ENCODE measurements around the gene TMIGD2. TPM values are rescaled to one million over a fixed set of nuclear protein-coding genes. Genes with fewer than 3 reads are reported as not detected.

Gene TMIGD2
- total and polyA plus RNA-seq, 2 donors (not counting 1 experiment from before 2014, with no cell fraction given) = not detected

- H3K27me3 ChIP-seq (ENCODE audit: control insufficient read depth, insufficient read depth, low read length) = peaks cover 19% of the 10 kb centered on the region
Observed at GRCh38 chr19:4279267-4279529, 23.0 kb downstream of the TMIGD2 start.

GRCh38 chr19:4278419-4279266 is 23.5 kb downstream of the TMIGD2 start, which contains the start of gene SHD:
Gene SHD, plus strand, starts transcription at chr19:4279266. Its CDS starts 798 bp downstream, at chr19:4280064.
- H3K4me1 ChIP-seq (ENCODE audit: control insufficient read depth, extremely low read depth, insufficient read depth, low read length) = no peaks in the 10 kb centered on the region
- peaks cover 19% of the 10 kb centered on the region for H3K27me3 ChIP-seq (ENCODE audit: control insufficient read depth, insufficient read depth, low read length)
- no peak within 1 kb of the TSS for H3K27ac ChIP-seq (ENCODE audit: insufficient read depth, low read length)
- DNase-seq (ENCODE audit: low read depth in 2 of 2) = no peak
- H4K20me1 ChIP-seq (ENCODE audit: control insufficient read depth, extremely low read depth, insufficient read depth, low read length) = no peaks in the 10 kb centered on the region
- no peaks in the 10 kb centered on the region for H3K9me3 ChIP-seq (ENCODE audit: control insufficient read depth, insufficient read depth, low read depth, low read length)
- no peak within 1 kb of the TSS for H2AFZ ChIP-seq (ENCODE audit: low read length)
- TF ChIP-seq CTCF (conservative IDR thresholded peaks at IDR 0.05 in 1 of 2, IDR thresholded peaks at IDR 0.05 in 1 of 2; ENCODE audit: low read depth in 1 of 2, low read length in 2 of 2) (no peak), EZH2 (IDR thresholded peaks at IDR 0.05; ENCODE audit: low read length, missing control alignments) (no peak)
- H3K79me2 ChIP-seq (ENCODE audit: control insufficient read depth, insufficient read depth, low read length) = no peaks in the 10 kb centered on the region
- H3K9ac ChIP-seq (ENCODE audit: insufficient read depth, low read length) = no peak within 1 kb of the TSS
- H3K36me3 ChIP-seq (ENCODE audit: control insufficient read depth, insufficient read depth, low read length) = no peaks in the 10 kb centered on the region
- H3K4me3 ChIP-seq (replicated peaks in 1 of 4; ENCODE audit: control extremely low read depth in 1 of 4, insufficient read depth in 1 of 4, low read depth in 3 of 4, low read length in 4 of 4) = no peak within 1 kb of the TSS
- H3K4me2 ChIP-seq (ENCODE audit: extremely low read depth, insufficient read depth, low read length) = no peak within 1 kb of the TSS

More at GRCh38 chr19:4279267-4279529, 23.0 kb downstream of the TMIGD2 start:
- Histone ChIP-seq H3K27ac (ENCODE audit: insufficient read depth, low read length) (no peak overlapping the region), H3K4me2 (ENCODE audit: extremely low read depth, insufficient read depth, low read length) (no peak overlapping the region), H3K9me3 (ENCODE audit: control insufficient read depth, insufficient read depth, low read depth, low read length) (no peaks in the 10 kb centered on the region), H4K20me1 (ENCODE audit: control insufficient read depth, extremely low read depth, insufficient read depth, low read length) (no peaks in the 10 kb centered on the region), H3K36me3 (ENCODE audit: control insufficient read depth, insufficient read depth, low read length) (no peaks in the 10 kb centered on the region), H3K4me1 (ENCODE audit: control insufficient read depth, extremely low read depth, insufficient read depth, low read length) (no peaks in the 10 kb centered on the region), H2AFZ (ENCODE audit: low read length) (no peak overlapping the region), H3K4me3 (replicated peaks in 1 of 4; ENCODE audit: control extremely low read depth in 1 of 4, insufficient read depth in 1 of 4, low read depth in 3 of 4, low read length in 4 of 4) (no peak overlapping the region), H3K9ac (ENCODE audit: insufficient read depth, low read length) (no peak overlapping the region), H3K79me2 (ENCODE audit: control insufficient read depth, insufficient read depth, low read length) (no peaks in the 10 kb centered on the region)
- no peak for DNase-seq (ENCODE audit: low read depth in 2 of 2)
- TF ChIP-seq EZH2 (IDR thresholded peaks at IDR 0.05; ENCODE audit: low read length, missing control alignments) (no peak), CTCF (conservative IDR thresholded peaks at IDR 0.05 in 1 of 2, IDR thresholded peaks at IDR 0.05 in 1 of 2; ENCODE audit: low read depth in 1 of 2, low read length in 2 of 2) (no peak)

GRCh38 chr19:4278010-4278409 is 24.2 kb downstream of the TMIGD2 start:
- Histone ChIP-seq H3K36me3 (ENCODE audit: control insufficient read depth, insufficient read depth, low read length) (no peaks in the 10 kb centered on the region), H4K20me1 (ENCODE audit: control insufficient read depth, extremely low read depth, insufficient read depth, low read length) (no peaks in the 10 kb centered on the region), H3K79me2 (ENCODE audit: control insufficient read depth, insufficient read depth, low read length) (no peaks in the 10 kb centered on the region), H3K9me3 (ENCODE audit: control insufficient read depth, insufficient read depth, low read depth, low read length) (no peaks in the 10 kb centered on the region), H3K4me1 (ENCODE audit: control insufficient read depth, extremely low read depth, insufficient read depth, low read length) (no peaks in the 10 kb centered on the region), H3K4me3 (replicated peaks in 1 of 4; ENCODE audit: control extremely low read depth in 1 of 4, insufficient read depth in 1 of 4, low read depth in 3 of 4, low read length in 4 of 4) (no peak overlapping the region), H2AFZ (ENCODE audit: low read length) (no peak overlapping the region), H3K4me2 (ENCODE audit: extremely low read depth, insufficient read depth, low read length) (no peak overlapping the region), H3K27me3 (ENCODE audit: control insufficient read depth, insufficient read depth, low read length) (peaks cover 19% of the 10 kb centered on the region), H3K9ac (ENCODE audit: insufficient read depth, low read length) (no peak overlapping the region), H3K27ac (ENCODE audit: insufficient read depth, low read length) (no peak overlapping the region)
- no peak for DNase-seq (ENCODE audit: low read depth in 2 of 2)
- TF ChIP-seq EZH2 (IDR thresholded peaks at IDR 0.05; ENCODE audit: low read length, missing control alignments) (no peak), CTCF (conservative IDR thresholded peaks at IDR 0.05 in 1 of 2, IDR thresholded peaks at IDR 0.05 in 1 of 2; ENCODE audit: low read depth in 1 of 2, low read length in 2 of 2) (no peak)

Measured in fibroblast of lung (primary cell).